GM19043 (cell line): ENCODE measurements around the gene CYB561A3.

ENCODE experiments used
- ATAC-seq: cut with Tn5 transposase; IDR thresholded peaks from one replicate; pipeline ENCODE4 v1.9.1; 2021; ENCODE audit warnings: low read depth; ENCODE audit not compliant: unreplicated experiment

The CYB561A3 gene

DNA sequence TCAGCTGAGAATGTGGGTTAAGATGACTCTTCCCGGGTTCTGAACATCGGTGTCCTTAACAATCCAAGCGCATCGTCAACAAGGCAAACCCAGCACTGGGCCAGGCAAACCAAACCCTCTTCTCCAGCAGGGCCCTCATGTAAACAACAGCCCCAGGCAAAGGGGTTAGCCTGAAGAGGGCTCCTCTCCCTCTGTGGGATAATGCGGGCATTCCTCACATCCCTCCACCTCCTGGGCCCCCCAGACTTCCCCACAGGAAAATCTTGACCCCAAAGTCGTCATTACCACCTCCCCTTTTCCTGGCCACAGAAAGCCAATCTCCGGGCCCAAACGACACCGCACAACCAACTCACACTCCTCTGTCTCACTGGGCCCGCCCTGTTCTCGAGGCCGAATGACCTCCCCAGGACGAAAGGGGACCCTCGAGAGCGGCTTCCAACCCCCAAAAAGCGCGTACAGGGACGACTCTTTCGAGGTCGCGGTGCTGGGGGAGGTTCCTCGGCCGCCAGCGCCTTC lies 29.3 kb downstream of the CYB561A3 start:
- ATAC-seq: no peak

DNA sequence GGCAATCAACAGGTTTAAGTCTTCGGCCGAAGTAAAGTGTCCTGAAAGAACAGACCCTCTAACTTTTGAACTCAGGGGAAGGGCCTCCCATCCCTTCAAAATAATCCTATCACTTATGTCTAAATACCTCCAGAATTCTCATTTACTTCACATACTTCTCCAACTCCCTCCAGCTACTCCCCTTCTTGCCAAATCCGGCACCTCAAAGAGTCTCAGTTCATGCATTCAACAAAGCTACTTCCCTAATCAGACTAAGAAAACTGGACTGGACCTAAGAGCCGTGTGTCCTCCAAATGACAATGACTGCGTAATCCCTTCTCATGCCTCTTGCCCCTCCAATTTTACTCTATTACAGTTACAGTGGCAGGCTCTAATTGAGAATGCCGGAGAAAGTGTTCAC lies 30.0 kb downstream of the CYB561A3 start:
- ATAC-seq: no peak

DNA sequence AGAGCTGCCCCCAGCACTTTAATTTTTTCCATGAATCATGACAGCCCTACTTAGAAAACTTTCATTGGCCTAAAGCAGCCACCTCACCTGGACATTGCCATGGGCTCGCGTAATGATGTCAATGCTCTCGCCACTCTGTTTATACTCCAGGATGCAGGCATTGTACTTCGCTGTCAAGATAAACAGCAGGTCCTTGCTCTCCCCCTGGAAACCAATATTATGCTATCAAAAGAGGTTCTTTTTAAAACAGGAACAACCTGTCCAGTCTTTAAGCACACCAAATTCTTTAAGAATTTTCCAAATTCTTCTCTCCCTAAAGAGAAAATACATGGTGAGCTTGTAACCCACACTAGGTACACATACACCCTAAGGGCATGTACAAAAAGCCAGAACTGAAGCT lies 31.8 kb downstream of the CYB561A3 start:
- ATAC-seq: no peak

DNA sequence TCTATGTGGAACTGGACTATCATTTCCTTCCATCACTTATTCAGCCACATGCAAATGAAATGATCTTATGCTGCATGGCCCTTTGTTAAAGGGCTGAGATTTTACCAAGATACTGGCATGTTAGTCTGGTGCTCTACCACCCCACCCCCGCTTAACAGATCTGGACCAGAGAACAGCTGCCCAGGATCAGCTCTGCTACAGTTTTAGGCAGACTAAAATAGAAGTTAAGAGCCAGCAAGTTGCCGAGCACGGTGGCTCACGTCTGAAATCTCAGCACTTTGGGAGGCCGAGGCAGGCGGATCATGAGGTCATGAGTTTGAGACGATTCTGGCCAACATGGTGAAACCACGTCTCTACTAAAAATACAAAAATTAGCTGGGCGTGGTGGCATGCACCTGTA lies 33.3 kb downstream of the CYB561A3 start:
- no peak for ATAC-seq

DNA sequence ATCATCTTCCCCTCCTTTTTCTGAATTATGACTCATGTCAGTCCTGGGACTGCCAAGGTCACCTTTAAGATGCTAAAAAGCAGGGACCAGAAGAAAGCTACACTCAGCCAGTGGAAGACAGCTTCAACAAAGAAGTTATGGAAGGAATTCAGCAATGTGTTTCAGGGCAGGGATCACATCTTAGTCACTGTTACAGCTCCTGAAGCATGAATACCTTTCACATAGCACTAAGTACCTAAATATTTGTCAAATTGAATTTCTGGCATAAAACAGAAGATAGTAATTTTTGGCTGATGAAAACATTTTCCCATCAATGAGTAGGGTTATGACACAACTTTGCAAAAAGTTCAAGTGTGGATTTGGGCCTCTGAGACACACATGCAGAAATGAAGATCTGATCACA lies 34.0 kb downstream of the CYB561A3 start:
- ATAC-seq: no peak

DNA sequence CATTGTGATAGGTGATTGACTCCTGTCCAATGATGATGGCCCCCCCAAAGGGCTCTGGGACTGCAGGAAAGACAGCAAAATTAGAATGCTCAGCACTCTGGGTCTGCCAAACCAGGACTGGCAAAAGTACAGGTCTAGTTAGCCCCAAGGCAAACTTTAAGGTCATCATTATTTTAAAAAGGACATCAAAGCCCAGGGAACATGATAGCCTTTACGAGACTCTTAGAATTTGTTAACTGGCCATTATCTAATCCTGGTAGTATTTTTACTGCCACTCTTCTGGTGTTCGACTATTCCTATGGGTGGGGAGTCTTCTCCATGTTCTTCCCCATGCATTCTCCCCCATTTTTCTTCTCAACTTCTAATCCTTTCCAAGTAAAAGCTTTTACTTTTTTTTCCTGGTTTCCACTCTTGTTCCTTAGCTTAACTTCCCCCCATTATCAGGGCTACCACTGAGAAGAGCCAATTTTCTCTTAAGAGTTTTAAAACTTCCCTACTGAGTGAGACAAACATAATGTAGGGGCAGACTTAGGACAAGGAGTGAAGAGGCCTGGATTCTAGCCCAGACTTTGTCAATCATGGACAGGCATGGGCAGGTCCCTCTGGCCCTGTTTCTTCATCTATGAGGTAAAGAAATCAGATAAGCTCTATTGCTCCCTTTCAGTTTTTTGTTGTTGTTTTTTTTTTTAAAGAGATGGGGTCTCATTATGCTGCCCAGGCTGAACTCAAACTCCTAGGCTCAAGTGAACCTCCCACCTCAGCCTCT lies 35.9 kb downstream of the CYB561A3 start:
- no peak for ATAC-seq

DNA sequence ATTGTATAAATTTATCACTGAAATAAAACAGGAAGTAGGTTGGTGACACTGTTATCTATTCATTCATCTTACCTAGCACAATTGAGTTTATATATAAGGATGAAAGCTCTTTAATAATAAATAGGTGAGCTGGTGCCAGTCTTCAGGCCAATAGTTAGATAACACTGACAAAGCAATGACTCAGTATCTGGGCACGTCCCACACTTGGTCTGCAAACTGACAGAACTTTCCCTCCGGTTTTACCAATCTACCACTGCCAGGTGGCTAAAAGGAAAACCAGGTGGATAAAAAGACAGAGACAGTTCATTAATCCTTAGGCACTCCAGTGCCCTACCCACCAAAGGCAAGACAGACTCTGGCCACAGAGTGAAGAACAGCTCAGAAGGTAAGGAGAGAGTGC lies 46.4 kb downstream of the CYB561A3 start:
- ATAC-seq: no peak

DNA sequence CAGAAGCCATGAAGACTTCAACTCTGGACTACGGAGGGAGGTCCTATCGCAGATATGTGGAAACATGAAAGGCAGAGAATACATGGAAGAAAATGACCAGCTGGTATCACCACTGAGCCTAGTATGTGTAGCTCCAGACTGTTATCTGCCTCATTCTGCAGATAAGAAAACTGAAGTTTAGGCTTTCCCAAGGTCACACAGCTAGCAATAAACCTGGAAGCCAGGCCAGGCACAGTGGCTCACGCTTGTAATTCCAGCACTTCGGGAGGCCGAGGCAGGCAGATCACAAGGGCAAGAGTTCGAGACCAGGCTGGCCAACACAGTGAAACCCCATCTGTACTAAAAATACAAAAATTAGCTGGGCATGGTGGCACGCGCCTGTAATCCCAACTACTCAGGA lies 50.9 kb downstream of the CYB561A3 start:
- no peak for ATAC-seq

DNA sequence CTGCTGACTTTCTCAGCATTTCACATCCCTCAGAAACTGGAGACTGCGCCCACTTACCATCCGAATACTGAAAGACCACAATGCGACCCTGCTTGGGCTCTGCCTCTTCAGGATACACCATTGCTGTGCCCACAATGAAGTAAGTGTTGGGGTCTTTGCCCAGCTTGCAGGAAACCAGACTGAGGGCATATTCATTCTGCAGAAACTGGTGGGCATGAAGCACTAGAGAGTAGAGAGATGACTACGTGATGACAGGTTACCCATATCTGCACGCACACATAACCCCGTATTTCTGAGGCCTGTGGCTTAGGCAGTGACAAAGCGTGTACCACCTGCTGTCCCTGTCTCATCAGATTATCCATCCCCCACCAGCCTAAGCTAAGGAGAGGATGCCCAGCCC lies 51.9 kb downstream of the CYB561A3 start:
- ATAC-seq: no peak

DNA sequence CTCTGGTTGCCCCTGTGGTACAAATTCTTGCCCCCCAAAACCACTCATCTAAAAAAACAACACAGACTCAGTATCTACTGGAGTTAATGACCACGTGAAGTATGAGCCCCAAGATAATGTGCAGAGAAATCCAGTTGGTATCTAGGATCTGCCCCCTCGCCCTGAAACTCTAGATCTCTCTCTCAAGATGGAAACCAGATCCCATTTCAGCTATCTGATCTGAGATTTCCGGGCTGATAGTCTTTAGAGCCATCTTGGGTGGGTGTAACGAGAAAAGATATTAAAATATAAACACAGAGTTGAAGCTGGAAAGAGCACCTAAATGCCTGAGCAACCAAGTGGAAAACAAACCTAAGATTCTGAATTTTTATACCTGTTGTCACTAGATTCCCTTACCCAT lies 52.5 kb downstream of the CYB561A3 start:
- ATAC-seq: no peak

DNA sequence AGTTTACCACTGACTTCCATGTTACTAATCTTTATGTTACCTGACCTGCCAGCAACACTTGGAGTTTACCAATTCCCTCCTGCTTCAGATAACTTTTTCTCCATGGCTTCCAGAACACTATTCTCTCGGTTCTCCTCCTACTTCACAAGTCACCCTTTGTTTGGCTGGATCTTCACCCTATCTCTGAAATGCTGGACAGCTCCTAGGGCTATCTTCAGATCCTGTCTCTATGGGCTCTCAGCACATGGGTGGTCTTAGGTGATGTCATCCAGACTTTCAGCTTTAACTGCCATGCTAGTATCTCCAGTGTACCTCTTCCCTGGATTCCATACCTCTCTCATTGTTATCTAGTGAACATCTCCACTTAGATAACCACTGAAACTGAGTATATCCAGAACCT lies 54.3 kb downstream of the CYB561A3 start:
- no peak for ATAC-seq

DNA sequence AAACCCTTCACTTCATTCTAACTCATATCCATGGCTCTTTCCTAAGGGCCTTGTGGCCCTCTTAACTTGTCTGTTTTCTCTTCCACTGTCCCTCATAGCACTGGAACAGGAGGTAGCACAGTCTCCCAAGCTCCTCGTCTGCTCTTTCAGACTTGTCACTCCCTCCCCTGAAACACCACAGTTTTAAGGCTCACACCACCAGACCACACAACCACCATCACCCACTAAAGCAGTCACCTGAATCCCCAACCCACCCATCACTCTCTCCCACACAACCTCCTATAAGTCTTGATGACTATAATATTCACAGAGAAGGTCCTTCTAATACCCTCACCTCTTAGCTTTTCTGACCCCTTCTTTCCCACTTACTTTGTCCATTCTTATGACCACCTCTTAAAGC lies 55.5 kb downstream of the CYB561A3 start:
- no peak for ATAC-seq

DNA sequence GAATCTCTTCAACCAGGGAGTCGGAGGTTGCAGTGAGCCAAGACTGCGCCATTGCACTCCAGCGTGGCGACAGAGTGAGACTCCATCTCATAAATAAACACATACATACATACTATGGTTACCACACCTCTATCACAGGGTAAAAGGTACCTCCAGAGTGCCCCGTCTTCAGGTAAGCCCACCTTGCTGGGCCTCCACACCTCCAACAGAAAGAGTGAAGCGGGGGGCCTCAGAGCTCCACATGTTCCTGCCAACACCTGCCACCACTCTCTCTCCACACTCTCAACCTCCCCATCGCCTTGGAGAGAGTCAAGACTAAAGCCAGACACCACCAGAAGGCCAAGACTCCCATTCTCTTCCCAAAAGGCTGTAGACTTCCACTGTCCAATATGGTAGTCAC lies 56.3 kb downstream of the CYB561A3 start:
- ATAC-seq: no peak

DNA sequence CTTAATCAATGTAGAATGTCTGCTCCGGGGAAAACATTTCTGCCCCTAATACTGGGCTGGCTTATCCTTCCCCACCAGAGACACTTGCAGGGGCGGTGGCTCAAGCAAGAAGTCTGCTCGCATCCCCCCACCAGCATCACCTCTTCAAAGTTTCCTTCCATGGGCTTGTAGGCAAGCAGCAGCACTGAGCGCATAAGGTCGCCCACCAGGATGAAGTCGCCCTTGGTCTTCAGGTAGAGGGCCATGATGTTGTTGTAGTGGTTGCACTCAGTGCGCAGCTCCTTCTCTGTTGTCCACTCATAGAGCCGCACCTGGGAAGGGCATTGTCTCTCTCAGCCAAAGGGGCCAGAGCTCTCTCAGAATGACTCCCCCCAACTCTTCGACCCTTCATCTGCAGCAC lies 58.0 kb downstream of the CYB561A3 start:
- no peak for ATAC-seq

DNA sequence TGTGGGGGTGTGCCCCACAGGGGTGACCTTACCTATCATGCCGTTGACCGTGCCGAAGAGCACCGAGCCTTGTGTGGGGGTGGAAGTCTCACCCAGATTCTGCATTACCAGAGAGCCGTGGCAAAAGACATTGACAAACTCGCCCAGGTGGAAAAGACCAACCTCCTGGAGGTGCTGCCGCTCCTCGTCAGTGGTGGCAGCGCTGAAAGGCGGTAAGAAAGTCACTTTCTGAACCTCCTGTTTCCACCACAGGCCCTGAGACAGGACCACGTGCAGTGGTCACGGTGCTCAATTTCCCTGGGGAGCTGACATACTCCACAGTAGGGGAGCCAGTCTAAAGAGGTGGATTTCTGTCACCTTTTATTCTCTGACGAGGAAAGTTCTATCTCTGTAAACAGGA lies 59.1 kb downstream of the CYB561A3 start:
- ATAC-seq: no peak
